Prostate gland (tissue), 2 donors: Measurements from ENCODE around the gene DAAM1. TPM values are rescaled to one million over a fixed set of nuclear protein-coding genes. Genes with fewer than 3 reads are reported as not detected.

Source experiments
- DNase-seq: peaks from one replicate; pipeline ENCODE4 v3.0.0-alpha.2; 2019; ENCODE audit warnings: low spot score
- H3K27ac ChIP-seq, 2 donors: fragments of 200-600 bp; sonication (generic); 2 replicates each; pipeline ENCODE4 v1.5.1; 2017 to 2019
- H3K27me3 ChIP-seq: fragments of 200-600 bp; sonication (generic); replicated peaks from 2 replicates; pipeline ENCODE4 v1.5.1; 2019; ENCODE audit not compliant: insufficient read depth
- H3K36me3 ChIP-seq, 2 donors: fragments of 200-600 bp; sonication (generic); 1 replicate in 1 of 2; 2 replicates in 1 of 2; pipeline versions ENCODE4 v1.5.1 to v1.8.1; 2017 to 2019
- H3K4me1 ChIP-seq: fragments of 200-600 bp; sonication (generic); replicated peaks from 2 replicates; pipeline ENCODE4 v1.5.1; 2019
- H3K4me3 ChIP-seq, 2 donors: fragments of 200-600 bp; sonication (generic); 2 replicates each; pipeline ENCODE4 v1.5.1; 2017 to 2019
- H3K9me3 ChIP-seq: fragments of 200-600 bp; sonication (generic); 2 replicates; pipeline ENCODE4 v1.5.1; 2017
- CTCF ChIP-seq, 4 experiments: fragments of 200-600 bp in 2 of 4; fragments of 450-650 bp in 2 of 4; sonication (generic) in 2 of 4; IDR thresholded peaks; 1 replicate in 3 of 4; 2 replicates in 1 of 4; pipeline ENCODE4 v1.5.1; 2016 to 2019; ENCODE audit warnings: antibody characterized with exemption in 4 of 4, mild to moderate bottlenecking in 2 of 4, moderate library complexity in 2 of 4
- POLR2A ChIP-seq: fragments of 450-650 bp; IDR thresholded peaks from one replicate; pipeline ENCODE4 v1.6.1; 2016; ENCODE audit warnings: antibody characterized with exemption, mild to moderate bottlenecking
- POLR2AphosphoS5 ChIP-seq: sonication (generic); formaldehyde crosslinking; IDR thresholded peaks from one replicate; pipeline ENCODE4 v1.6.1; 2017; ENCODE audit warnings: antibody characterized with exemption
- WGBS: methylation state at CpG from one replicate; pipeline ENCODE4 v1.1.5; 2018; 5-methylcytosine and 5-hydroxymethylcytosine counted together
- intact Hi-C: fragments of 100-400 bp; cut with DNase I; formaldehyde crosslinking; loops from one replicate; pipeline ENCODE4 v1.14.2; 2022
- total RNA-seq, 2 donors: library from RNA; depleted of rRNA; stranded (reverse); fragments of >200 nt; gene quantifications; one replicate each; pipeline ENCODE4 v1.1.0, GENCODE V29; 2016

DAAM1 gene
- total RNA-seq, 2 donors from 2014 or later = 35.4 to 58.3 TPM

GRCh38 chr14:59269466-59269865 is 81.0 kb downstream of the DAAM1 start:
- Histone ChIP-seq H3K9me3 (no peaks in the 10 kb centered on the region), H3K4me1 (no peaks in the 10 kb centered on the region), H3K27me3 (no peaks in the 10 kb centered on the region), H3K4me3 (no peak overlapping the region), H3K36me3 (no peaks in the 10 kb centered on the region), H3K27ac (no peak overlapping the region)
- intact Hi-C loops = no loop called here
- DNase-seq = no peak
- 88% methylated on average over 3 of the region's 3 CpGs for WGBS
- no peak for TF ChIP-seq CTCF (IDR thresholded peaks at IDR 0.05)
- no peak for TF ChIP-seq POLR2A
- TF ChIP-seq POLR2AphosphoS5 = no peak

DNA sequence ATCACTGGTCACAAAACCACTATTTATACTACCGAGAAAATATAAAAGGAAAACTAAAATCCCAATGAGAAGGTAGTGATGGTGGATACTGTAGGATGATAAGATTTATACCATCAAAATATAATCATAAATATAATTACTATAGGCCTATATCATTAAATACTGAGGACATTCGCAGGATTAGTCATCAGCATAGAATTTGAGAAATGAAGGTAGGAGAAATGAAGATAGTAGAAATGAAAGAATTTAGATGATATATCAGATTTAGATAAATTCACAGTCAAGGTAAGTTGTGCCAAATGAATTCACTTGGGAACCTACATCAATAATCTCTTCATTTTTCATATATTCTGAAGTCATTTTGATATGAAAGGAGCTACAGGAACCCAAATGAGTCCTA is 82.8 kb downstream of the DAAM1 start:
- H3K9me3 ChIP-seq = no peaks in the 10 kb centered on the region
- no peaks in the 10 kb centered on the region for H3K36me3 ChIP-seq
- 95% methylated on average over 2 of the region's 2 CpGs for WGBS
- H3K27me3 ChIP-seq = no peaks in the 10 kb centered on the region
- no peak for DNase-seq
- no peak overlapping the region for H3K27ac ChIP-seq
- intact Hi-C loops = loop anchor here (10.0 kb wide), 1 partner anchor 76 kb away; no protein-coding TSS in a partner anchor
- no peaks in the 10 kb centered on the region for H3K4me1 ChIP-seq
- no peak overlapping the region for H3K4me3 ChIP-seq
- no peak for TF ChIP-seq POLR2A
- no peak for TF ChIP-seq CTCF (IDR thresholded peaks at IDR 0.05)
- no peak for TF ChIP-seq POLR2AphosphoS5

- intact Hi-C loops = loop anchor here (10.0 kb wide), 1 partner anchor 77 kb away; no protein-coding TSS in a partner anchor
- H3K4me3 ChIP-seq = no peak overlapping the region
- H3K9me3 ChIP-seq = no peaks in the 10 kb centered on the region
- no peak overlapping the region for H3K27ac ChIP-seq
- TF ChIP-seq CTCF (IDR thresholded peaks at IDR 0.05) (no peak), POLR2AphosphoS5 (no peak), POLR2A (no peak)
- 66% methylated on average over 4 of the region's 4 CpGs for WGBS
- H3K4me1 ChIP-seq = no peaks in the 10 kb centered on the region
- DNase-seq = no peak
- H3K36me3 ChIP-seq = no peaks in the 10 kb centered on the region
- no peaks in the 10 kb centered on the region for H3K27me3 ChIP-seq
These were observed 83.3 kb downstream of the DAAM1 start for GRCh38 chr14:59271734-59272133.

- no peaks in the 10 kb centered on the region for H3K36me3 ChIP-seq
- no peaks in the 10 kb centered on the region for H3K4me1 ChIP-seq
- no peaks in the 10 kb centered on the region for H3K27me3 ChIP-seq
- DNase-seq = no peak
- no peaks in the 10 kb centered on the region for H3K9me3 ChIP-seq
- no peak overlapping the region for H3K27ac ChIP-seq
- intact Hi-C loops = loop anchor here (10.0 kb wide), 1 partner anchor 78 kb away; no protein-coding TSS in a partner anchor
- no peak overlapping the region for H3K4me3 ChIP-seq
- no peak for TF ChIP-seq POLR2A
- TF ChIP-seq CTCF (IDR thresholded peaks at IDR 0.05) = no peak
- TF ChIP-seq POLR2AphosphoS5 = no peak
These were observed 84.2 kb downstream of the DAAM1 start for GRCh38 chr14:59272633-59273032.

DNA sequence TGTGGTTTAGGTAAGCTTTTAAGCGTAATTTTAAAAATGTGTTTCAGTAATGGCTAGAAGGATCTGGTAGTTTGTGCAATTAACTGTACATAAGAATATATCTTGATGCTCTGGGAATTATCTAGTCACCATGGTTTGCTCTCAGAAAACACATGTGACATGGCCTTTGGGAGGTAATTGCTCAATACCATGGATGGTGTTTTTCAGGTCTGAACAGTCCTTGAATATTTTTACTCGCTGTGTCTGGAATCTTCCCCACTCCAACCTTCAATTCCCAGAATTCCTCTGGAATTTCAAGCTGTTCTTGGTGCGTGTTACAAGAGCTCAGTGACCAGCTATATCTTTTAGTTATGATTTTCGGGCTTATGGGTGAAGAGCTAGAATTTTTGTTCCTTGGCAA is 85.3 kb downstream of the DAAM1 start:
- TF ChIP-seq POLR2AphosphoS5 (no peak), POLR2A (no peak), CTCF (IDR thresholded peaks at IDR 0.05) (no peak)
- Histone ChIP-seq H3K36me3 (no peaks in the 10 kb centered on the region), H3K4me3 (no peak overlapping the region), H3K9me3 (no peaks in the 10 kb centered on the region), H3K27me3 (no peaks in the 10 kb centered on the region), H3K27ac (no peak overlapping the region), H3K4me1 (no peaks in the 10 kb centered on the region)
- intact Hi-C loops = loop anchor here (10.0 kb wide), 1 partner anchor 79 kb away; no protein-coding TSS in a partner anchor
- DNase-seq = no peak
- 83% methylated on average over 4 of the region's 4 CpGs for WGBS
